Panc1 (cell line): Measurements from ENCODE around the gene DCUN1D3. TPM values are rescaled to one million over a fixed set of nuclear protein-coding genes. Genes with fewer than 3 reads are reported as not detected.

Source experiments
- ATAC-seq: fragments of 200-7000 bp; cut with Tn5 transposase; 2 replicates; pipeline ENCODE4 v1.9.1; 2020; ENCODE audit warnings: mild to moderate bottlenecking, moderate library complexity
- BruUV-seq: library from RNA; stranded (reverse); fragments of 400-500 nt; replicated peaks from 2 replicates; lab custom pipeline; 2021; lab: Mats Ljungman, UMichigan
- CTCF ChIA-PET: fragments of 300-600 bp; sonication (Branson Sonifier 250); formaldehyde crosslinking; loops from one replicate; lab custom pipeline; 2022; ENCODE audit warnings: antibody characterized with exemption; lab: Charles Lee
- POLR2A ChIA-PET: fragments of 300-600 bp; sonication (Branson Sonifier 250); formaldehyde crosslinking; loops from one replicate; lab custom pipeline; 2022; ENCODE audit warnings: antibody characterized with exemption; lab: Charles Lee
- DNase-seq: peaks from one replicate; pipeline ENCODE4 v3.0.0-alpha.2; 2010; ENCODE audit warnings: low read depth, low spot score
- H3K27ac ChIP-seq: 2 replicates; pipeline ENCODE4 v1.5.1; 2011; ENCODE audit warnings: mild to moderate bottlenecking, low read length, inconsistent platforms
- H3K27me3 ChIP-seq: fragments of 200-500 bp; sonication (Bioruptor generic); 2 replicates; pipeline ENCODE4 v1.6.0; 2014; ENCODE audit warnings: low read length, inconsistent platforms; ENCODE audit not compliant: control insufficient read depth, insufficient read depth
- H3K36me3 ChIP-seq: fragments of 200-500 bp; sonication (Bioruptor generic); 2 replicates; pipeline ENCODE4 v1.5.1; 2014; ENCODE audit warnings: inconsistent platforms, mild to moderate bottlenecking, low read length, moderate library complexity; ENCODE audit not compliant: control insufficient read depth, insufficient read depth
- H3K4me1 ChIP-seq: 2 replicates; pipeline ENCODE4 v1.5.1; 2011; ENCODE audit warnings: inconsistent platforms, mild to moderate bottlenecking, low read length, moderate library complexity; ENCODE audit not compliant: control insufficient read depth, insufficient read depth
- H3K4me3 ChIP-seq, 2 experiments: 2 replicates each; pipeline ENCODE4 v1.5.1; 2011 to 2012; ENCODE audit warnings: low read depth in 2 of 2, low read length in 2 of 2, mild to moderate bottlenecking in 2 of 2, inconsistent platforms in 1 of 2, moderate library complexity in 1 of 2
- H3K9me3 ChIP-seq: fragments of 200-500 bp; sonication (Bioruptor generic); 2 replicates; pipeline ENCODE4 v1.5.1; 2014; ENCODE audit warnings: low read depth, mild to moderate bottlenecking, inconsistent platforms, low read length, moderate library complexity; ENCODE audit not compliant: control insufficient read depth, insufficient read depth
- POLR2AphosphoS5 ChIP-seq: IDR thresholded peaks from 2 replicates; pipeline ENCODE4 v1.6.1; 2012; ENCODE audit warnings: mild to moderate bottlenecking, low read depth, low read length, moderate library complexity
- SIN3A ChIP-seq: IDR thresholded peaks from 2 replicates; pipeline ENCODE4 v1.6.1; 2012; ENCODE audit warnings: low read depth, mild to moderate bottlenecking, low read length, moderate library complexity, borderline replicate concordance; ENCODE audit not compliant: insufficient read depth
- TCF7L2 ChIP-seq: IDR thresholded peaks from 2 replicates; pipeline ENCODE4 v1.6.1; 2011; ENCODE audit warnings: mild to moderate bottlenecking, low read depth, low read length, inconsistent platforms
- in situ Hi-C: cut with HindIII; loops from 2 replicates; pipeline ENCODE4 v1.10.0; 2016; ENCODE audit warnings: low sequenced_read_pairs, low pct_unique_long_range_greater_than_20kb
- intact Hi-C: fragments of 100-400 bp; cut with micrococcal nuclease; formaldehyde crosslinking; loops from one replicate; pipeline ENCODE4 v1.10.0; 2022; ENCODE audit not compliant: unreplicated experiment
- total RNA-seq: library from RNA; stranded (reverse); gene quantifications from one replicate; pipeline ENCODE4 v1.2.1, GENCODE V29; 2021; ENCODE audit not compliant: unreplicated experiment
- TF ChIP-seq, protein P1 (sequence below), 2 experiments: IDR thresholded peaks; 2 replicates each; pipeline ENCODE4 v1.6.1; 2011 to 2012; ENCODE audit warnings: low read depth in 2 of 2, control low read depth in 1 of 2, low read length in 1 of 2, mild to moderate bottlenecking in 1 of 2, moderate library complexity in 1 of 2; ENCODE audit not compliant: insufficient read depth in 1 of 2
- TF ChIP-seq, protein P2 (sequence below): fragments of 450-650 bp; IDR thresholded peaks from 2 replicates; pipeline ENCODE4 v1.5.1; 2017; ENCODE audit warnings: mild to moderate bottlenecking

Gene DCUN1D3
- total RNA-seq, 1 experiment from 2014 or later: 23.5 TPM

DNA sequence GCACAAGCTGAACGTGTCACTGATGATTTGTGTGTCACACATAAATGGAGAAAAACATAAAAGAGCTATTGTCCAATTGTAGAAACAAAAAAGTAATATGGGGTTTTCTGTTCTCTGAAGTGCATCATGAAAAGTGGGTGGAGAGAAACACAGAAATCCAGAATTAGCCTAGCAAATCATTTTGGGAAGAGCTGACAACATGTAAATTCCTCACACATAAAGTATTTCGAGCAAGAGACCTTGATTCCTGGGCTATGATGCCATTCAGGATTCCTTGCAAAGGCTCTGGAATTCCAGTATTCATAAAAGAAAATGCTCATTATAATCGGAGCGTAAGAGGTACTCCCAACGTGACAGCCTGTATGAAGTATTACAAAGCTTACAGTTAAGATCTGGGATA lies 1.1 kb downstream of the DCUN1D3 start:
- DNase-seq (no peak), ATAC-seq (no peak)
- peaks cover 3% of the 10 kb centered on the region for H3K36me3 ChIP-seq
- peaks cover 42% of the 10 kb centered on the region for H3K4me1 ChIP-seq
- H3K4me3 ChIP-seq: peak overlapping the region; percentile 82 to 91
- intact Hi-C loops: no loop called here
- CTCF ChIA-PET: no interaction called here
- POLR2A ChIA-PET: no interaction called here
- TF ChIP-seq SIN3A (no peak), POLR2AphosphoS5 (no peak), TCF7L2 (no peak)
- TF ChIP-seq, protein P1, sequence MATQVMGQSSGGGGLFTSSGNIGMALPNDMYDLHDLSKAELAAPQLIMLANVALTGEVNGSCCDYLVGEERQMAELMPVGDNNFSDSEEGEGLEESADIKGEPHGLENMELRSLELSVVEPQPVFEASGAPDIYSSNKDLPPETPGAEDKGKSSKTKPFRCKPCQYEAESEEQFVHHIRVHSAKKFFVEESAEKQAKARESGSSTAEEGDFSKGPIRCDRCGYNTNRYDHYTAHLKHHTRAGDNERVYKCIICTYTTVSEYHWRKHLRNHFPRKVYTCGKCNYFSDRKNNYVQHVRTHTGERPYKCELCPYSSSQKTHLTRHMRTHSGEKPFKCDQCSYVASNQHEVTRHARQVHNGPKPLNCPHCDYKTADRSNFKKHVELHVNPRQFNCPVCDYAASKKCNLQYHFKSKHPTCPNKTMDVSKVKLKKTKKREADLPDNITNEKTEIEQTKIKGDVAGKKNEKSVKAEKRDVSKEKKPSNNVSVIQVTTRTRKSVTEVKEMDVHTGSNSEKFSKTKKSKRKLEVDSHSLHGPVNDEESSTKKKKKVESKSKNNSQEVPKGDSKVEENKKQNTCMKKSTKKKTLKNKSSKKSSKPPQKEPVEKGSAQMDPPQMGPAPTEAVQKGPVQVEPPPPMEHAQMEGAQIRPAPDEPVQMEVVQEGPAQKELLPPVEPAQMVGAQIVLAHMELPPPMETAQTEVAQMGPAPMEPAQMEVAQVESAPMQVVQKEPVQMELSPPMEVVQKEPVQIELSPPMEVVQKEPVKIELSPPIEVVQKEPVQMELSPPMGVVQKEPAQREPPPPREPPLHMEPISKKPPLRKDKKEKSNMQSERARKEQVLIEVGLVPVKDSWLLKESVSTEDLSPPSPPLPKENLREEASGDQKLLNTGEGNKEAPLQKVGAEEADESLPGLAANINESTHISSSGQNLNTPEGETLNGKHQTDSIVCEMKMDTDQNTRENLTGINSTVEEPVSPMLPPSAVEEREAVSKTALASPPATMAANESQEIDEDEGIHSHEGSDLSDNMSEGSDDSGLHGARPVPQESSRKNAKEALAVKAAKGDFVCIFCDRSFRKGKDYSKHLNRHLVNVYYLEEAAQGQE (IDR thresholded peaks at IDR 0.05; ENCODE audit: insufficient read depth in 1 of 2, low read depth in 2 of 2, low read length in 1 of 2): no peak
- TF ChIP-seq, protein P2, sequence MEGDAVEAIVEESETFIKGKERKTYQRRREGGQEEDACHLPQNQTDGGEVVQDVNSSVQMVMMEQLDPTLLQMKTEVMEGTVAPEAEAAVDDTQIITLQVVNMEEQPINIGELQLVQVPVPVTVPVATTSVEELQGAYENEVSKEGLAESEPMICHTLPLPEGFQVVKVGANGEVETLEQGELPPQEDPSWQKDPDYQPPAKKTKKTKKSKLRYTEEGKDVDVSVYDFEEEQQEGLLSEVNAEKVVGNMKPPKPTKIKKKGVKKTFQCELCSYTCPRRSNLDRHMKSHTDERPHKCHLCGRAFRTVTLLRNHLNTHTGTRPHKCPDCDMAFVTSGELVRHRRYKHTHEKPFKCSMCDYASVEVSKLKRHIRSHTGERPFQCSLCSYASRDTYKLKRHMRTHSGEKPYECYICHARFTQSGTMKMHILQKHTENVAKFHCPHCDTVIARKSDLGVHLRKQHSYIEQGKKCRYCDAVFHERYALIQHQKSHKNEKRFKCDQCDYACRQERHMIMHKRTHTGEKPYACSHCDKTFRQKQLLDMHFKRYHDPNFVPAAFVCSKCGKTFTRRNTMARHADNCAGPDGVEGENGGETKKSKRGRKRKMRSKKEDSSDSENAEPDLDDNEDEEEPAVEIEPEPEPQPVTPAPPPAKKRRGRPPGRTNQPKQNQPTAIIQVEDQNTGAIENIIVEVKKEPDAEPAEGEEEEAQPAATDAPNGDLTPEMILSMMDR: no peak
- in situ Hi-C loops: no loop called here
- H3K27me3 ChIP-seq: no peaks in the 10 kb centered on the region
- no peaks in the 10 kb centered on the region for H3K9me3 ChIP-seq
- BruUV-seq: no TSS peak
- peak overlapping the region; percentile 84 for H3K27ac ChIP-seq

DNA sequence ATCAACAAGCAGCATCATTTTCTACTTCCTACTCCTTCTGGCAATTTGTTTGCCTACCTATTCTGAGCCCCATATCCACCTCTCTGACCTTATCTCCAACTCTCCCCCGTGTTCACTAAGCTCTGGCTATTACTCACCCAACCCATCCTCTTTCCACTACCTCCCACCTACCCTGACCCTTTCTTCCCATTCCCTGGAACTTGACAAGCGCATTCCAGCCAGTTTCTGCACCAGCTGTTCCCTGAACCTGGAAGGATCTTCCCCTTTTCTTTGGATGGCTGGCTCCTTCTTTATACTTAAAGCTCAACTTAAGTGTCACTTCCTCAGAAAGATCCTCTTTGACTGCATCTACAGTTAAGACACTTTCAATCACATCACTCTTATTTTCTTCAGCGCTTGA lies 2.2 kb downstream of the DCUN1D3 start:
- no peak for DNase-seq
- intact Hi-C loops (no loop called here), in situ Hi-C loops (no loop called here)
- Histone ChIP-seq H3K4me1 (peaks cover 30% of the 10 kb centered on the region), H3K4me3 (peak overlapping the region; percentile 82 to 91; a peak in 3 of 4 replicates), H3K27me3 (no peaks in the 10 kb centered on the region), H3K27ac (peak overlapping the region; percentile 84), H3K9me3 (no peaks in the 10 kb centered on the region), H3K36me3 (peaks cover 3% of the 10 kb centered on the region)
- ATAC-seq: no peak
- CTCF ChIA-PET: no interaction called here
- POLR2A ChIA-PET: interaction anchor here (0.5 kb wide), 1 partner anchor 120 kb away, joined by 3 read pairs; no protein-coding TSS in a partner anchor
- TF ChIP-seq TCF7L2: no peak
- TF ChIP-seq, protein P1 (IDR thresholded peaks at IDR 0.05; ENCODE audit: insufficient read depth in 1 of 2, low read depth in 2 of 2, low read length in 1 of 2): no peak
- TF ChIP-seq, protein P2: no peak
- TF ChIP-seq SIN3A: no peak
- no peak for TF ChIP-seq POLR2AphosphoS5
- BruUV-seq: no TSS peak
